AG04450 (cell line): ENCODE data around the gene GPR119. TPM values are rescaled to one million over a fixed set of nuclear protein-coding genes. Genes with fewer than 3 reads are reported as not detected.

Experiments used
- CTCF ChIA-PET: fragments of 300-600, 350-600 bp; formaldehyde crosslinking; extraction: SDS; loops from one replicate; lab custom pipeline; 2022; ENCODE audit warnings: antibody characterized with exemption, inconsistent platforms; lab: Charles Lee
- POLR2A ChIA-PET: fragments of 350-600 bp; formaldehyde crosslinking; extraction: SDS; loops from one replicate; lab custom pipeline; 2021; ENCODE audit warnings: antibody characterized with exemption, inconsistent platforms; lab: Yijun Ruan, JAX
- DNase-seq: peaks from one replicate; pipeline ENCODE4 v3.0.0-alpha.2; 2011; ENCODE audit warnings: low read depth, low spot score
- H3K27ac ChIP-seq: one replicate; pipeline ENCODE4 v1.5.1; 2012; ENCODE audit warnings: low read depth, low read length, control low read depth
- H3K27me3 ChIP-seq: one replicate; pipeline ENCODE4 v1.6.0; 2012; ENCODE audit warnings: low read length; ENCODE audit not compliant: control insufficient read depth, insufficient read depth
- H3K4me3 ChIP-seq: 2 replicates; pipeline ENCODE4 v1.5.1; 2011; ENCODE audit warnings: mild to moderate bottlenecking, low read depth, low read length, control low read depth
- H3K9me3 ChIP-seq: 2 replicates; pipeline ENCODE4 v1.5.1; 2012; ENCODE audit warnings: low read length; ENCODE audit not compliant: control insufficient read depth, insufficient read depth
- polyA plus RNA-seq: library from polyadenylated mRNA; depleted of rRNA; stranded (reverse); fragments of >200 nt; gene quantifications from 2 replicates; pipeline ENCODE4 v1.2.3, GENCODE V29; 2011
- TF ChIP-seq, protein P1 (sequence below): IDR thresholded peaks from 2 replicates; pipeline ENCODE4 v1.5.1; 2011; ENCODE audit warnings: low read depth, low read length, control low read depth, inconsistent platforms

Gene GPR119
- polyA plus RNA-seq, 1 experiment = not detected

GRCh38 chrX:130402208-130402684, 16.8 kb upstream of the GPR119 start:
- DNase-seq = no peak
- H3K9me3 ChIP-seq = no peaks in the 10 kb centered on the region
- POLR2A ChIA-PET = no interaction called here
- TF ChIP-seq, protein P1, sequence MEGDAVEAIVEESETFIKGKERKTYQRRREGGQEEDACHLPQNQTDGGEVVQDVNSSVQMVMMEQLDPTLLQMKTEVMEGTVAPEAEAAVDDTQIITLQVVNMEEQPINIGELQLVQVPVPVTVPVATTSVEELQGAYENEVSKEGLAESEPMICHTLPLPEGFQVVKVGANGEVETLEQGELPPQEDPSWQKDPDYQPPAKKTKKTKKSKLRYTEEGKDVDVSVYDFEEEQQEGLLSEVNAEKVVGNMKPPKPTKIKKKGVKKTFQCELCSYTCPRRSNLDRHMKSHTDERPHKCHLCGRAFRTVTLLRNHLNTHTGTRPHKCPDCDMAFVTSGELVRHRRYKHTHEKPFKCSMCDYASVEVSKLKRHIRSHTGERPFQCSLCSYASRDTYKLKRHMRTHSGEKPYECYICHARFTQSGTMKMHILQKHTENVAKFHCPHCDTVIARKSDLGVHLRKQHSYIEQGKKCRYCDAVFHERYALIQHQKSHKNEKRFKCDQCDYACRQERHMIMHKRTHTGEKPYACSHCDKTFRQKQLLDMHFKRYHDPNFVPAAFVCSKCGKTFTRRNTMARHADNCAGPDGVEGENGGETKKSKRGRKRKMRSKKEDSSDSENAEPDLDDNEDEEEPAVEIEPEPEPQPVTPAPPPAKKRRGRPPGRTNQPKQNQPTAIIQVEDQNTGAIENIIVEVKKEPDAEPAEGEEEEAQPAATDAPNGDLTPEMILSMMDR = no peak
- no peaks in the 10 kb centered on the region for H3K27me3 ChIP-seq
- H3K4me3 ChIP-seq = peak overlapping the region; percentile 78
- CTCF ChIA-PET = interaction anchor here (1.1 to 2.8 kb wide), 3 partner anchors 9 to 514 kb away, joined by 4 to 17 read pairs (median 6); no protein-coding TSS in a partner anchor
- no peak overlapping the region for H3K27ac ChIP-seq

- POLR2A ChIA-PET = no interaction called here
- Histone ChIP-seq H3K27ac (no peak within 1 kb of the TSS), H3K27me3 (no peaks in the 10 kb centered on the region), H3K9me3 (no peaks in the 10 kb centered on the region), H3K4me3 (peak within 1 kb of the TSS; percentile 78)
- CTCF ChIA-PET = interaction anchor here (1.4 to 2.8 kb wide), 3 partner anchors 9 to 515 kb away, joined by 4 to 17 read pairs (median 6); no protein-coding TSS in a partner anchor
- TF ChIP-seq, protein P1 = no peak
- peak; percentile 43 for DNase-seq
These were observed 16.1 kb upstream of the GPR119 start, which contains the start of gene RBMX2 for GRCh38 chrX:130401415-130402207. TSS of gene RBMX2 (plus strand) at chrX:130401987. CDS start at chrX:130402033, 46 bp downstream.

- no peak for DNase-seq
- TF ChIP-seq, protein P1 = no peak
- Histone ChIP-seq H3K9me3 (no peaks in the 10 kb centered on the region), H3K4me3 (no peak overlapping the region), H3K27me3 (no peaks in the 10 kb centered on the region), H3K27ac (no peak overlapping the region)
- CTCF ChIA-PET = interaction anchor here (2.5 to 4.7 kb wide), 2 partner anchors 180 to 521 kb away, joined by 9 to 55 read pairs; no protein-coding TSS in a partner anchor
- POLR2A ChIA-PET = no interaction called here
These were observed 9.9 kb upstream of the GPR119 start for GRCh38 chrX:130395341-130395740.

- no peak for DNase-seq
- Histone ChIP-seq H3K27ac (no peak overlapping the region), H3K9me3 (no peaks in the 10 kb centered on the region), H3K27me3 (no peaks in the 10 kb centered on the region), H3K4me3 (no peak overlapping the region)
- ChIA-PET POLR2A (no interaction called here), CTCF (interaction anchor here (0.5 to 4.7 kb wide), 11 partner anchors 9 to 1185 kb away, joined by 3 to 55 read pairs (median 4); partner anchors contain the start of gene RBMX2)
- TF ChIP-seq, protein P1 = peak; percentile 69
These were observed 8.1 kb upstream of the GPR119 start for GRCh38 chrX:130393451-130394074.
